Panc1 (cell line): ENCODE data around the gene SNTA1.

Source experiments
- POLR2AphosphoS5 ChIP-seq: IDR thresholded peaks from 2 replicates; pipeline ENCODE4 v1.6.1; 2012; ENCODE audit warnings: mild to moderate bottlenecking, low read depth, low read length, moderate library complexity
- SIN3A ChIP-seq: IDR thresholded peaks from 2 replicates; pipeline ENCODE4 v1.6.1; 2012; ENCODE audit warnings: low read depth, mild to moderate bottlenecking, low read length, moderate library complexity, borderline replicate concordance; ENCODE audit not compliant: insufficient read depth
- TF ChIP-seq, protein P1 (sequence below): fragments of 450-650 bp; IDR thresholded peaks from 2 replicates; pipeline ENCODE4 v1.5.1; 2017; ENCODE audit warnings: mild to moderate bottlenecking
- TF ChIP-seq, protein P2 (sequence below), 2 experiments: IDR thresholded peaks; 2 replicates each; pipeline ENCODE4 v1.6.1; 2011 to 2012; ENCODE audit warnings: low read depth in 2 of 2, control low read depth in 1 of 2, low read length in 1 of 2, mild to moderate bottlenecking in 1 of 2, moderate library complexity in 1 of 2; ENCODE audit not compliant: insufficient read depth in 1 of 2

DNA sequence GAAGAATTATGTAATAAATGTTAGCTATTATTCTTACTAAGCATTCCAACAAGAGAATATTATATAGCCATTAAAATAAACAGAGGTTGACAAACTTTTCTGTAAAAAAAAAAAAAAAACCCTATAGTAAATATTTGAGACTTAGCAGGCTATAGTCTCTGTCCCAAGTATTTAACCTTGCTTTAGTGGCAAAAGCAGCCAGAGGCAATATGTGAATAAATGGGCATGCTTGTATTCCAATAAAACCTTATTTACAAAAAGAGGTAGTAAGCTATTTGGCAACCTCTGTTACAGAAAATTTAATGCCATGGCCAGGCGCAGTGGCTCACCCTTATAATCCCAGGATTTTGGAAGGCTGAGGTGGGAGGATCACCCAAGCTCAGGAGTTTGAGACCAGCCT, 56.9 kb downstream of the SNTA1 start:
- TF ChIP-seq, protein P1, sequence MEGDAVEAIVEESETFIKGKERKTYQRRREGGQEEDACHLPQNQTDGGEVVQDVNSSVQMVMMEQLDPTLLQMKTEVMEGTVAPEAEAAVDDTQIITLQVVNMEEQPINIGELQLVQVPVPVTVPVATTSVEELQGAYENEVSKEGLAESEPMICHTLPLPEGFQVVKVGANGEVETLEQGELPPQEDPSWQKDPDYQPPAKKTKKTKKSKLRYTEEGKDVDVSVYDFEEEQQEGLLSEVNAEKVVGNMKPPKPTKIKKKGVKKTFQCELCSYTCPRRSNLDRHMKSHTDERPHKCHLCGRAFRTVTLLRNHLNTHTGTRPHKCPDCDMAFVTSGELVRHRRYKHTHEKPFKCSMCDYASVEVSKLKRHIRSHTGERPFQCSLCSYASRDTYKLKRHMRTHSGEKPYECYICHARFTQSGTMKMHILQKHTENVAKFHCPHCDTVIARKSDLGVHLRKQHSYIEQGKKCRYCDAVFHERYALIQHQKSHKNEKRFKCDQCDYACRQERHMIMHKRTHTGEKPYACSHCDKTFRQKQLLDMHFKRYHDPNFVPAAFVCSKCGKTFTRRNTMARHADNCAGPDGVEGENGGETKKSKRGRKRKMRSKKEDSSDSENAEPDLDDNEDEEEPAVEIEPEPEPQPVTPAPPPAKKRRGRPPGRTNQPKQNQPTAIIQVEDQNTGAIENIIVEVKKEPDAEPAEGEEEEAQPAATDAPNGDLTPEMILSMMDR, result no peak
- TF ChIP-seq, protein P2, sequence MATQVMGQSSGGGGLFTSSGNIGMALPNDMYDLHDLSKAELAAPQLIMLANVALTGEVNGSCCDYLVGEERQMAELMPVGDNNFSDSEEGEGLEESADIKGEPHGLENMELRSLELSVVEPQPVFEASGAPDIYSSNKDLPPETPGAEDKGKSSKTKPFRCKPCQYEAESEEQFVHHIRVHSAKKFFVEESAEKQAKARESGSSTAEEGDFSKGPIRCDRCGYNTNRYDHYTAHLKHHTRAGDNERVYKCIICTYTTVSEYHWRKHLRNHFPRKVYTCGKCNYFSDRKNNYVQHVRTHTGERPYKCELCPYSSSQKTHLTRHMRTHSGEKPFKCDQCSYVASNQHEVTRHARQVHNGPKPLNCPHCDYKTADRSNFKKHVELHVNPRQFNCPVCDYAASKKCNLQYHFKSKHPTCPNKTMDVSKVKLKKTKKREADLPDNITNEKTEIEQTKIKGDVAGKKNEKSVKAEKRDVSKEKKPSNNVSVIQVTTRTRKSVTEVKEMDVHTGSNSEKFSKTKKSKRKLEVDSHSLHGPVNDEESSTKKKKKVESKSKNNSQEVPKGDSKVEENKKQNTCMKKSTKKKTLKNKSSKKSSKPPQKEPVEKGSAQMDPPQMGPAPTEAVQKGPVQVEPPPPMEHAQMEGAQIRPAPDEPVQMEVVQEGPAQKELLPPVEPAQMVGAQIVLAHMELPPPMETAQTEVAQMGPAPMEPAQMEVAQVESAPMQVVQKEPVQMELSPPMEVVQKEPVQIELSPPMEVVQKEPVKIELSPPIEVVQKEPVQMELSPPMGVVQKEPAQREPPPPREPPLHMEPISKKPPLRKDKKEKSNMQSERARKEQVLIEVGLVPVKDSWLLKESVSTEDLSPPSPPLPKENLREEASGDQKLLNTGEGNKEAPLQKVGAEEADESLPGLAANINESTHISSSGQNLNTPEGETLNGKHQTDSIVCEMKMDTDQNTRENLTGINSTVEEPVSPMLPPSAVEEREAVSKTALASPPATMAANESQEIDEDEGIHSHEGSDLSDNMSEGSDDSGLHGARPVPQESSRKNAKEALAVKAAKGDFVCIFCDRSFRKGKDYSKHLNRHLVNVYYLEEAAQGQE (IDR thresholded peaks at IDR 0.05; ENCODE audit: insufficient read depth in 1 of 2, low read depth in 2 of 2, low read length in 1 of 2), result no peak
- TF ChIP-seq POLR2AphosphoS5, result no peak
- no peak for TF ChIP-seq SIN3A
